22Rv1 (cell line): Measurements from ENCODE around the gene ELP4.

Experiments
- ZFX ChIP-seq: fragments of 450-650 bp; IDR thresholded peaks from 2 replicates; pipeline ENCODE4 v1.6.1; 2017; ENCODE audit warnings: antibody characterized with exemption, borderline replicate concordance
- TF ChIP-seq, protein P1 (sequence below): fragments of 450-650 bp; IDR thresholded peaks from 2 replicates; pipeline ENCODE4 v1.5.1; 2017; ENCODE audit warnings: mild to moderate bottlenecking

DNA sequence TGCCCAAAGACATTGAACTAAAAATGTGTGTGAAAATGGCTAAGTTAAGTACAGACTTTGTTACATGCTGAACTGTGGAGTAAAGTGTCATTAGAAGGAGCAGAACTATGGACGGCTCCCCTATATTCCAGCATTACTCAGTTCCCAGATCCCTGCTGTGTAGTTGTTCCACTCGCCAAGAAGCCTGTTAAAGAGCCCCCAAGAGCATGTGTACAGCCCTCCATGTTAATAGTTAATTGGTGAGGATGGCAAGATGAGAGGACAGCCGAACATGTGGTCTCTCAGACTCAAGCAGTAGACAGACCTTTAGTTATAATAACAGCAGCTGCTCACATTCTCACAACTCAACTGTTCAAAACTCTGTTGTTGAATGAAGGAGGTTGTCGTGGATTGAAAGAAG is 127.4 kb downstream of the ELP4 start:
- TF ChIP-seq, protein P1, sequence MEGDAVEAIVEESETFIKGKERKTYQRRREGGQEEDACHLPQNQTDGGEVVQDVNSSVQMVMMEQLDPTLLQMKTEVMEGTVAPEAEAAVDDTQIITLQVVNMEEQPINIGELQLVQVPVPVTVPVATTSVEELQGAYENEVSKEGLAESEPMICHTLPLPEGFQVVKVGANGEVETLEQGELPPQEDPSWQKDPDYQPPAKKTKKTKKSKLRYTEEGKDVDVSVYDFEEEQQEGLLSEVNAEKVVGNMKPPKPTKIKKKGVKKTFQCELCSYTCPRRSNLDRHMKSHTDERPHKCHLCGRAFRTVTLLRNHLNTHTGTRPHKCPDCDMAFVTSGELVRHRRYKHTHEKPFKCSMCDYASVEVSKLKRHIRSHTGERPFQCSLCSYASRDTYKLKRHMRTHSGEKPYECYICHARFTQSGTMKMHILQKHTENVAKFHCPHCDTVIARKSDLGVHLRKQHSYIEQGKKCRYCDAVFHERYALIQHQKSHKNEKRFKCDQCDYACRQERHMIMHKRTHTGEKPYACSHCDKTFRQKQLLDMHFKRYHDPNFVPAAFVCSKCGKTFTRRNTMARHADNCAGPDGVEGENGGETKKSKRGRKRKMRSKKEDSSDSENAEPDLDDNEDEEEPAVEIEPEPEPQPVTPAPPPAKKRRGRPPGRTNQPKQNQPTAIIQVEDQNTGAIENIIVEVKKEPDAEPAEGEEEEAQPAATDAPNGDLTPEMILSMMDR: no peak
- TF ChIP-seq ZFX: no peak
